Astrocyte (in vitro differentiated cells and primary cell): Measurements from ENCODE around the gene FGF2. TPM values are rescaled to one million over a fixed set of nuclear protein-coding genes. Genes with fewer than 3 reads are reported as not detected.
"Not testable (repeated sequence)": the region's sequence is repeated elsewhere in the genome, so short reads cannot be mapped to it uniquely, and the experiment has no call there.

ENCODE experiments used
- DNase-seq: peaks from one replicate; pipeline ENCODE4 v3.0.0-alpha.2; 2010; ENCODE audit warnings: low read depth
- FAIRE-seq: peaks from 2 replicates; lab custom pipeline; 2011; peaks lifted over from hg19 to GRCh38; lab: Jason Lieb, UNC
- H2AFZ ChIP-seq: 2 replicates; pipeline ENCODE4 v1.6.0; 2012; ENCODE audit warnings: low read depth, low read length, inconsistent platforms
- H3K27ac ChIP-seq: 2 replicates; pipeline ENCODE4 v1.5.1; 2011; ENCODE audit warnings: low read depth, low read length, inconsistent platforms
- H3K27me3 ChIP-seq: 2 replicates; pipeline ENCODE4 v1.6.0; 2011; ENCODE audit warnings: low read length, inconsistent platforms; ENCODE audit not compliant: insufficient read depth
- H3K36me3 ChIP-seq: 2 replicates; pipeline ENCODE4 v1.5.1; 2011; ENCODE audit warnings: low read length, inconsistent platforms; ENCODE audit not compliant: insufficient read depth
- H3K4me1 ChIP-seq: 2 replicates; pipeline ENCODE4 v1.5.1; 2011; ENCODE audit warnings: low read length, inconsistent platforms; ENCODE audit not compliant: insufficient read depth
- H3K4me2 ChIP-seq: 2 replicates; pipeline ENCODE4 v1.6.0; 2012; ENCODE audit warnings: low read length, inconsistent platforms
- H3K4me3 ChIP-seq: 2 replicates; pipeline ENCODE4 v1.5.1; 2011; ENCODE audit warnings: low read depth, mild to moderate bottlenecking, low read length, inconsistent platforms; ENCODE audit not compliant: insufficient read depth
- H3K79me2 ChIP-seq: 2 replicates; pipeline ENCODE4 v1.6.0; 2012; ENCODE audit warnings: mild to moderate bottlenecking, low read length, inconsistent platforms; ENCODE audit not compliant: insufficient read depth
- H3K9ac ChIP-seq: 2 replicates; pipeline ENCODE4 v1.6.0; 2012; ENCODE audit warnings: mild to moderate bottlenecking, low read length, inconsistent platforms
- H3K9me3 ChIP-seq: 2 replicates; pipeline ENCODE4 v1.5.1; 2012; ENCODE audit warnings: low read depth, mild to moderate bottlenecking, low read length, inconsistent platforms; ENCODE audit not compliant: insufficient read depth
- H4K20me1 ChIP-seq: 2 replicates; pipeline ENCODE4 v1.6.0; 2012; ENCODE audit warnings: low read length, inconsistent platforms; ENCODE audit not compliant: insufficient read depth
- H3K27ac Mint-ChIP-seq: one replicate; pipeline ENCODE4 v1.8.0; 2021; ENCODE audit warnings: mild to moderate bottlenecking, mixed read lengths; ENCODE audit not compliant: unreplicated experiment
- H3K27me3 Mint-ChIP-seq: one replicate; pipeline ENCODE4 v1.8.0; 2021; ENCODE audit warnings: low read depth, mixed read lengths; ENCODE audit not compliant: unreplicated experiment
- H3K36me3 Mint-ChIP-seq: one replicate; pipeline ENCODE4 v1.8.0; 2021; ENCODE audit warnings: low read depth, mixed read lengths; ENCODE audit not compliant: unreplicated experiment
- H3K4me1 Mint-ChIP-seq: one replicate; pipeline ENCODE4 v1.8.0; 2021; ENCODE audit warnings: low read depth, mixed read lengths; ENCODE audit not compliant: unreplicated experiment
- H3K4me3 Mint-ChIP-seq: one replicate; pipeline ENCODE4 v1.8.0; 2021; ENCODE audit warnings: mild to moderate bottlenecking, moderate library complexity, mixed read lengths; ENCODE audit not compliant: unreplicated experiment
- H3K9me3 Mint-ChIP-seq: one replicate; pipeline ENCODE4 v1.8.0; 2021; ENCODE audit warnings: mild to moderate bottlenecking, mixed read lengths; ENCODE audit not compliant: unreplicated experiment
- CTCF ChIP-seq: IDR thresholded peaks from 2 replicates; pipeline ENCODE4 v1.5.1; 2011; ENCODE audit warnings: low read depth, mild to moderate bottlenecking, inconsistent platforms, low read length, moderate library complexity; ENCODE audit not compliant: insufficient read depth
- EZH2 ChIP-seq: IDR thresholded peaks from 2 replicates; pipeline ENCODE4 v1.6.1; 2012; ENCODE audit warnings: mild to moderate bottlenecking, low read length, inconsistent platforms; ENCODE audit not compliant: insufficient read depth
- total RNA-seq: library from RNA; stranded (reverse); gene quantifications from 2 replicates; pipeline ENCODE4 v1.2.1, GENCODE V29; 2021

Gene FGF2
- total RNA-seq, 1 donor from 2014 or later = 38.4 TPM

GRCh38 chr4:122845760-122846159 is 19.1 kb downstream of the FGF2 start:
- Mint-ChIP-seq H3K27me3 (no peaks in the 10 kb centered on the region), H3K4me3 (no peak overlapping the region), H3K36me3 (peaks cover 11% of the 10 kb centered on the region), H3K4me1 (peaks cover 17% of the 10 kb centered on the region), H3K27ac (no peak overlapping the region), H3K9me3 (peaks cover 3% of the 10 kb centered on the region)
- no peak overlapping the region for H3K9ac ChIP-seq
- H3K4me3 ChIP-seq = no peak overlapping the region
- no peak overlapping the region for H3K27ac ChIP-seq
- TF ChIP-seq EZH2 (no peak), CTCF (no peak)
- H3K79me2 ChIP-seq = peaks cover 90% of the 10 kb centered on the region
- H2AFZ ChIP-seq = no peak overlapping the region
- H3K9me3 ChIP-seq = no peaks in the 10 kb centered on the region
- peak; percentile 33 for DNase-seq
- no peak for FAIRE-seq
- peaks cover 44% of the 10 kb centered on the region for H4K20me1 ChIP-seq
- peaks cover 2% of the 10 kb centered on the region for H3K36me3 ChIP-seq
- H3K27me3 ChIP-seq = no peaks in the 10 kb centered on the region
- H3K4me2 ChIP-seq = no peak overlapping the region
- H3K4me1 ChIP-seq = no peaks in the 10 kb centered on the region

GRCh38 chr4:122847931-122848330 is 21.3 kb downstream of the FGF2 start:
- H3K36me3 Mint-ChIP-seq = peaks cover 11% of the 10 kb centered on the region
- Histone ChIP-seq H3K9ac (no peak overlapping the region), H3K27me3 (no peaks in the 10 kb centered on the region), H3K4me3 (no peak overlapping the region), H4K20me1 (peaks cover 46% of the 10 kb centered on the region), H2AFZ (no peak overlapping the region), H3K27ac (no peak overlapping the region), H3K79me2 (peaks cover 92% of the 10 kb centered on the region), H3K36me3 (peaks cover 2% of the 10 kb centered on the region), H3K4me1 (no peaks in the 10 kb centered on the region), H3K4me2 (no peak overlapping the region), H3K9me3 (no peaks in the 10 kb centered on the region)
- H3K9me3 Mint-ChIP-seq = peaks cover 3% of the 10 kb centered on the region
- FAIRE-seq (no peak), DNase-seq (no peak)
- no peak overlapping the region for H3K4me3 Mint-ChIP-seq
- TF ChIP-seq EZH2 = no peak
- TF ChIP-seq CTCF = no peak
- H3K4me1 Mint-ChIP-seq = peaks cover 16% of the 10 kb centered on the region
- H3K27ac Mint-ChIP-seq = no peak overlapping the region
- H3K27me3 Mint-ChIP-seq = no peaks in the 10 kb centered on the region

- peaks cover 43% of the 10 kb centered on the region for H4K20me1 ChIP-seq
- not testable (repeated sequence) for H3K27me3 Mint-ChIP-seq, DNase-seq, H3K27ac Mint-ChIP-seq, H3K36me3 ChIP-seq, H3K9me3 Mint-ChIP-seq, H3K9me3 ChIP-seq, H2AFZ ChIP-seq, H3K4me2 ChIP-seq, H3K4me3 ChIP-seq, H3K27ac ChIP-seq, H3K9ac ChIP-seq, FAIRE-seq, H3K4me3 Mint-ChIP-seq, H3K27me3 ChIP-seq, H3K4me1 ChIP-seq
- H3K36me3 Mint-ChIP-seq = peaks cover 11% of the 10 kb centered on the region
- H3K4me1 Mint-ChIP-seq = peaks cover 25% of the 10 kb centered on the region
- H3K79me2 ChIP-seq = peaks cover 85% of the 10 kb centered on the region
Observed at GRCh38 chr4:122849789-122850188, 23.2 kb downstream of the FGF2 start.
